Breast epithelium (tissue), 4 donors: Measurements from ENCODE around the gene SUPT16H. TPM values are rescaled to one million over a fixed set of nuclear protein-coding genes. Genes with fewer than 3 reads are reported as not detected.

ENCODE experiments used
- DNase-seq, 2 donors: peaks; one replicate each; pipeline ENCODE4 v3.0.0-alpha.2; 2019; ENCODE audit warnings: low spot score in 2 of 2
- H3K27ac ChIP-seq, 2 donors: fragments of 200-600 bp; sonication (generic) in 1 of 2; one replicate each; pipeline ENCODE4 v1.5.1; 2016 to 2019; ENCODE audit warnings: mild to moderate bottlenecking in 1 of 2
- H3K27me3 ChIP-seq, 2 donors: fragments of 200-600 bp; sonication (generic) in 1 of 2; one replicate each; pipeline versions ENCODE4 v1.5.1 to v1.6.0; 2017 to 2019; ENCODE audit warnings: control low read depth in 1 of 2, mild to moderate bottlenecking in 1 of 2
- H3K36me3 ChIP-seq: fragments of 200-600 bp; one replicate; pipeline ENCODE4 v1.5.1; 2019
- H3K4me1 ChIP-seq, 2 donors: fragments of 200-600 bp; sonication (generic); one replicate each; pipeline ENCODE4 v1.5.1; 2016 to 2019; ENCODE audit warnings: control low read depth in 1 of 2
- H3K4me3 ChIP-seq, 3 donors: fragments of 200-600 bp; sonication (generic); 1 replicate in 2 of 3; 2 replicates in 1 of 3; pipeline ENCODE4 v1.5.1; 2016 to 2019; ENCODE audit warnings: mild to moderate bottlenecking in 3 of 3, moderate library complexity in 2 of 3
- H3K9me3 ChIP-seq, 2 donors: fragments of 200-600 bp; sonication (generic) in 1 of 2; one replicate each; pipeline ENCODE4 v1.5.1; 2016 to 2019; ENCODE audit warnings: control low read depth in 1 of 2
- POLR2A ChIP-seq: fragments of 450-650 bp; IDR thresholded peaks from one replicate; pipeline ENCODE4 v1.6.1; 2016; ENCODE audit warnings: antibody characterized with exemption, mild to moderate bottlenecking, moderate library complexity
- POLR2AphosphoS5 ChIP-seq, 3 donors: sonication (generic); formaldehyde crosslinking; IDR thresholded peaks; one replicate each; pipeline ENCODE4 v1.6.1; 2017; ENCODE audit warnings: antibody characterized with exemption in 3 of 3
- intact Hi-C: fragments of 100-400 bp; cut with DNase I; formaldehyde crosslinking; loops from one replicate; pipeline ENCODE4 v1.15.1; 2023; ENCODE audit warnings: low total_unique reads
- total RNA-seq, 3 donors: library from RNA; depleted of rRNA; stranded (reverse); fragments of >200 nt; gene quantifications; one replicate each; pipeline ENCODE4 v1.1.0, GENCODE V29; 2016
- TF ChIP-seq, protein P1 (sequence below), 3 donors: fragments of 450-650 bp; IDR thresholded peaks; one replicate each; pipeline ENCODE4 v1.5.1; 2016 to 2017; ENCODE audit warnings: antibody characterized with exemption in 3 of 3, mild to moderate bottlenecking in 3 of 3, moderate library complexity in 3 of 3

SUPT16H gene
- total RNA-seq, 3 donors from 2014 or later: 66.1 to 79.3 (median 73.1) TPM

DNA sequence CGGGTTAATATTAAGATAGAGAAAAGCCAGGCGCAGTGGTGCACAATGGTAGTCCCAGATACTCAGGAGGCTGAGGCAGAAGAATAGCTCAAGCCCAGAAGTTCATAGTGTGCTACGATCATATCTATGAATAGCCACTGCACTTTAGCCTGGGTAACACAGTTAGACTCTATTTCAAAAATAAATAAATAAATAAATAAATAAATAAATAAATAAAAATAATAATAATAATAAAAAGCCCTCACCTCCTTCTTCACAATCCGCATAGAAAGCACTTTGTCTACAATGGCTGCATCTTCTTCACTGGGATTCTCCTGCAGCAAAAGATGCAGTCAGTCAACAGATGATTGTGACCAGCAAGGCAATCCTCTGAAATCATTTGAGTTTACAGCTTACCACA is 31.5 kb upstream of the SUPT16H start:
- H3K27me3 ChIP-seq: no peaks in the 10 kb centered on the region
- H3K9me3 ChIP-seq: no peaks in the 10 kb centered on the region
- no peak for DNase-seq
- peaks cover 28% of the 10 kb centered on the region for H3K36me3 ChIP-seq
- TF ChIP-seq, protein P1, sequence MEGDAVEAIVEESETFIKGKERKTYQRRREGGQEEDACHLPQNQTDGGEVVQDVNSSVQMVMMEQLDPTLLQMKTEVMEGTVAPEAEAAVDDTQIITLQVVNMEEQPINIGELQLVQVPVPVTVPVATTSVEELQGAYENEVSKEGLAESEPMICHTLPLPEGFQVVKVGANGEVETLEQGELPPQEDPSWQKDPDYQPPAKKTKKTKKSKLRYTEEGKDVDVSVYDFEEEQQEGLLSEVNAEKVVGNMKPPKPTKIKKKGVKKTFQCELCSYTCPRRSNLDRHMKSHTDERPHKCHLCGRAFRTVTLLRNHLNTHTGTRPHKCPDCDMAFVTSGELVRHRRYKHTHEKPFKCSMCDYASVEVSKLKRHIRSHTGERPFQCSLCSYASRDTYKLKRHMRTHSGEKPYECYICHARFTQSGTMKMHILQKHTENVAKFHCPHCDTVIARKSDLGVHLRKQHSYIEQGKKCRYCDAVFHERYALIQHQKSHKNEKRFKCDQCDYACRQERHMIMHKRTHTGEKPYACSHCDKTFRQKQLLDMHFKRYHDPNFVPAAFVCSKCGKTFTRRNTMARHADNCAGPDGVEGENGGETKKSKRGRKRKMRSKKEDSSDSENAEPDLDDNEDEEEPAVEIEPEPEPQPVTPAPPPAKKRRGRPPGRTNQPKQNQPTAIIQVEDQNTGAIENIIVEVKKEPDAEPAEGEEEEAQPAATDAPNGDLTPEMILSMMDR (IDR thresholded peaks at IDR 0.05): no peak
- H3K4me3 ChIP-seq: no peak overlapping the region
- no peaks in the 10 kb centered on the region for H3K4me1 ChIP-seq
- no peak overlapping the region for H3K27ac ChIP-seq
- intact Hi-C loops: no loop called here

DNA sequence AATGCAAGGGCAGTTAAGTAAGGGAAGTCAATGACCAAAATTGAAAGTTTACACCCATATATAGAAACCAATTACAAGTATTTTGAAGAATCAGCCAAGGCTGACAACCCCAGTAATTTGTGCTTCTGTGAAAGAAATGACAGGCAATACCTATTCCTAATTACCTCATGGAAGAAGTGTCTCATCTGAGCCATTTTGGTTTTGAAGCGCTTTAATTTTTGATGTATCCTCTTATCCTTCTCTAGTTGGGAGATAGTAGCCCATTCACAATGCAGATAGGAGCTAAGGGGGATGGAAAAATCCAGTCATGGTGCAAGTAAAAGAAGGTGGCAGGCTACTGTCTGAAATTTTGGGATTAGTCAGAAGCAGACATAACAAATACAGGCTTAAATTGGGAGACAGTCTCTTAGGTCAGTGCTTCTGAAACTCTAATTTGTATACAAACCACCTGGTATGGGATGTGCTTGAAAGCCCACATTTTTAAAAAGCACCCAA is 30.4 kb upstream of the SUPT16H start:
- no peak for DNase-seq
- intact Hi-C loops: no loop called here
- H3K27ac ChIP-seq: no peak overlapping the region
- no peak overlapping the region for H3K4me3 ChIP-seq
- TF ChIP-seq POLR2AphosphoS5 (IDR thresholded peaks at IDR 0.05) (no peak), POLR2A (no peak)
- TF ChIP-seq, protein P1 (IDR thresholded peaks at IDR 0.05): no peak
- H3K27me3 ChIP-seq: no peaks in the 10 kb centered on the region
- H3K4me1 ChIP-seq: no peaks in the 10 kb centered on the region
- H3K36me3 ChIP-seq: peaks cover 22% of the 10 kb centered on the region
- no peaks in the 10 kb centered on the region for H3K9me3 ChIP-seq

DNA sequence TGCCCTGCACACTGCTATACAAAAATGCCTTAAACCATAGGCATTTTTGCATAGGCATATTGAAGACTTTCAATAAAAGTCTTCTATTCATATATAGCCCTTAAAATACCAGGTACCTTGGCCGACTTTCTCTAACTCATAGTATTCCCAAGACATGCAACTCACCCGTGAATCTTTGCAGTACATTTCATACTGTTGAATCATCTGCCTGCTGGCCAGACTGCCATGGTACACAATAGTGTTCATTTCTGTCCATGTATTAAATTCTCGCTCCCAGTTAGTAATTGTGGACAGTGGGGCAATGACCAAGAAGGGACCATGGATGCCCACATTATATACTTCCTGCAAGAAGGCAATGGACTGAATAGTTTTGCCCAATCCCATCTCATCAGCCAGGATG is 24.3 kb upstream of the SUPT16H start:
- Histone ChIP-seq H3K27me3 (no peaks in the 10 kb centered on the region), H3K36me3 (peaks cover 29% of the 10 kb centered on the region), H3K4me1 (no peaks in the 10 kb centered on the region), H3K27ac (no peak overlapping the region), H3K4me3 (no peak overlapping the region), H3K9me3 (no peaks in the 10 kb centered on the region)
- intact Hi-C loops: no loop called here
- DNase-seq: no peak
- TF ChIP-seq POLR2A: no peak
- TF ChIP-seq POLR2AphosphoS5 (IDR thresholded peaks at IDR 0.05): no peak
- TF ChIP-seq, protein P1 (IDR thresholded peaks at IDR 0.05): no peak

DNA sequence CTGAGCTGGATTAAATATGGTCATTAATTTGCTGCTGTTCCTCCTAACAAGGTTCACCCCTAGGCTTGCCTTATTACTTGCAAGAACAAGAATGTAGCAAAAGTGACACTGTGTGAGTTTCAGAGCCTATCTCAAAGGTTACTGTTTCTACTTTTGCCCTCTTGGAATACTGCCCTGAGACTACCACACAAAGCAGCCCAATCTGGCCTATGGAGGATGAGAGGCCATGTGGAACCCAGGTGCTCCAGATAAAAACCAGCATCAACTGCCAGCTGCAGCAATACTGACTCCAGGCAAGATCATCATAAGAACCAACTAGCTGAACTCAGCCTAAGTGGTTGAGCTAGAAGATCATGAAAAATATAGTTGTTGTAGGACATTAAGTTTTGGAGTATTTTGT is 22.4 kb upstream of the SUPT16H start:
- Histone ChIP-seq H3K4me3 (no peak overlapping the region), H3K27me3 (no peaks in the 10 kb centered on the region), H3K27ac (no peak overlapping the region), H3K9me3 (no peaks in the 10 kb centered on the region), H3K4me1 (no peaks in the 10 kb centered on the region), H3K36me3 (peaks cover 21% of the 10 kb centered on the region)
- TF ChIP-seq POLR2A (no peak), POLR2AphosphoS5 (IDR thresholded peaks at IDR 0.05) (no peak)
- TF ChIP-seq, protein P1 (IDR thresholded peaks at IDR 0.05): no peak
- intact Hi-C loops: no loop called here
- DNase-seq: no peak

- intact Hi-C loops: no loop called here
- Histone ChIP-seq H3K4me1 (no peaks in the 10 kb centered on the region), H3K4me3 (no peak overlapping the region), H3K9me3 (no peaks in the 10 kb centered on the region), H3K27me3 (no peaks in the 10 kb centered on the region), H3K27ac (no peak overlapping the region), H3K36me3 (peaks cover 28% of the 10 kb centered on the region)
- DNase-seq: no peak
- TF ChIP-seq, protein P1 (IDR thresholded peaks at IDR 0.05): no peak
- TF ChIP-seq POLR2AphosphoS5 (IDR thresholded peaks at IDR 0.05): no peak
- TF ChIP-seq POLR2A: no peak
These were observed 21.3 kb upstream of the SUPT16H start for GRCh38 chr14:21405097-21405496.
